ENCODE data around the gene DIPK1A. TPM values are rescaled to one million over a fixed set of nuclear protein-coding genes. Genes with fewer than 3 reads are reported as not detected.

DIPK1A gene
- total RNA-seq, 1 donor from 2014 or later = 7.2 TPM

DNA sequence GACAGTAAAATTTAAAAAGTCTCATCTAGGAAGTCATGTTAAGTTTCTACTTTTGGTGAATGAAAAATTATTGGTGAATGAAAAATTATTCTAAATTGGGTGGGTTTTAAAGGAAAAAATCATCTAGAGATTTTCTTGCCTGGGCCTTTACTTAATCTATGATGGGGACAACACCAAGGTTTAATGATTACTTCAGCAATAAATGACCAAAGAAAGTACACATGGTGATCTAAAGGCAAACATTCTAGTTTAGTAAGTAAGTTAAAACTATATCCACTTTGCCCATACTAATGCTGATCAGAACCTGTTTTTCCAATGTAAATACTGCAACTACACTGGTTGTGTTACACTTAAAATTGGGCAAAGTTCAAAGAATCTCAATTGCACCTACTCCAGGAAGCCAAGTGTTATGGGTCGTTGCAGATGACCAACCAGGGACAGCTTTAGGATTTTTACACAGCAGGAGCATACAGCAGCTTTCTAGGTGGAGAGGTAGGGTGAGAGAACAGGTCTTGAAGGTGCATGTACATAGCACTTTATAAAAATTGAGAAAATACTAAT is 144.0 kb downstream of the DIPK1A start:
- Mint-ChIP-seq H3K36me3 (ENCODE audit: unreplicated experiment) (no peaks in the 10 kb centered on the region), H3K27ac (ENCODE audit: unreplicated experiment) (no peak overlapping the region), H3K27me3 (ENCODE audit: unreplicated experiment) (no peaks in the 10 kb centered on the region), H3K9me3 (ENCODE audit: unreplicated experiment) (peaks cover 2% of the 10 kb centered on the region), H3K4me3 (ENCODE audit: unreplicated experiment) (no peak overlapping the region), H3K4me1 (ENCODE audit: low read depth, unreplicated experiment) (no peaks in the 10 kb centered on the region)
- TF ChIP-seq, protein P1, sequence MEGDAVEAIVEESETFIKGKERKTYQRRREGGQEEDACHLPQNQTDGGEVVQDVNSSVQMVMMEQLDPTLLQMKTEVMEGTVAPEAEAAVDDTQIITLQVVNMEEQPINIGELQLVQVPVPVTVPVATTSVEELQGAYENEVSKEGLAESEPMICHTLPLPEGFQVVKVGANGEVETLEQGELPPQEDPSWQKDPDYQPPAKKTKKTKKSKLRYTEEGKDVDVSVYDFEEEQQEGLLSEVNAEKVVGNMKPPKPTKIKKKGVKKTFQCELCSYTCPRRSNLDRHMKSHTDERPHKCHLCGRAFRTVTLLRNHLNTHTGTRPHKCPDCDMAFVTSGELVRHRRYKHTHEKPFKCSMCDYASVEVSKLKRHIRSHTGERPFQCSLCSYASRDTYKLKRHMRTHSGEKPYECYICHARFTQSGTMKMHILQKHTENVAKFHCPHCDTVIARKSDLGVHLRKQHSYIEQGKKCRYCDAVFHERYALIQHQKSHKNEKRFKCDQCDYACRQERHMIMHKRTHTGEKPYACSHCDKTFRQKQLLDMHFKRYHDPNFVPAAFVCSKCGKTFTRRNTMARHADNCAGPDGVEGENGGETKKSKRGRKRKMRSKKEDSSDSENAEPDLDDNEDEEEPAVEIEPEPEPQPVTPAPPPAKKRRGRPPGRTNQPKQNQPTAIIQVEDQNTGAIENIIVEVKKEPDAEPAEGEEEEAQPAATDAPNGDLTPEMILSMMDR (IDR thresholded peaks at IDR 0.05; ENCODE audit: partially characterized antibody, unreplicated experiment) = no peak
- no peak for DNase-seq

DNA sequence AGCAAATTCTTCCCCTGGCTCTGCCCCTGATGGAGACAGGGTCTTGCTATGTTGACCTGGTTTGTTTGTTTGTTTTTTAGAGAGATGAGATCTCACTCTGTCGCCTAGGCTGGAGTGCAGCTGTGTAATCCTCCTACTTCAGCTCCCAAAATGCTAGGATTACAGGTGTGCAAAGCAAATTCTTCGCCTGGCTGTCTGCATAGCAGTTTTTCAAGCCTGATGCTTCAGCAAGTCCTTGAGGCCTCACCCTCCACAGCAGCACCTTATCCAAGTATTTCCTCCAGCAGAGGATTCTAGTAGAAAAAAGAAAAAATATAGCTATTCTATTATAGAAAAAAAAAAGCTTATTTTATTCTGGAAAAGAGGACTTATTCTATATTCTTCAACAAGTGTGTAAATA is 144.5 kb downstream of the DIPK1A start:
- H3K9me3 Mint-ChIP-seq (ENCODE audit: unreplicated experiment) = peaks cover 2% of the 10 kb centered on the region
- H3K36me3 Mint-ChIP-seq (ENCODE audit: unreplicated experiment) = no peaks in the 10 kb centered on the region
- TF ChIP-seq, protein P1 (IDR thresholded peaks at IDR 0.05; ENCODE audit: partially characterized antibody, unreplicated experiment) = no peak
- no peaks in the 10 kb centered on the region for H3K27me3 Mint-ChIP-seq (ENCODE audit: unreplicated experiment)
- no peak overlapping the region for H3K27ac Mint-ChIP-seq (ENCODE audit: unreplicated experiment)
- no peak overlapping the region for H3K4me3 Mint-ChIP-seq (ENCODE audit: unreplicated experiment)
- H3K4me1 Mint-ChIP-seq (ENCODE audit: low read depth, unreplicated experiment) = no peaks in the 10 kb centered on the region
- no peak for DNase-seq

DNA sequence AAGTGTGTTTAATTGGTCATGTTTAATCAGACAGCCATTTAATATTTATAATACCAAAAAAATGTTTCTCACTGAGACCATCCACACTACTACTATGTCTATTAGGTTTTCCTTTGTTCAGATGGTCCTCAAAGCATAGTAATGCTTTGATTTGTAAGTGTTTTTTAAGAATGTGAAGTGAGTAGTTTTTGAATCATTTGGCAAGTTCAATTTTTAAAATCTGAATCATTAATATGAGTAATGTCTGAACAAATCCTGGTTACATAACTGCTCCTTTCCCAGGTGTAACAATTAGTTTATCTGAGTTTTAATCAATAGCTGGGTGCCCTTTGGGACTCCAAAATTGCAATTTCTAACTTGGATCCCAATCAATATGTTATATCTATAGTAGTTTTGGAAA is 152.9 kb downstream of the DIPK1A start:
- Mint-ChIP-seq H3K27me3 (ENCODE audit: unreplicated experiment) (no peaks in the 10 kb centered on the region), H3K4me1 (ENCODE audit: low read depth, unreplicated experiment) (no peaks in the 10 kb centered on the region), H3K9me3 (ENCODE audit: unreplicated experiment) (no peaks in the 10 kb centered on the region), H3K4me3 (ENCODE audit: unreplicated experiment) (no peak overlapping the region), H3K27ac (ENCODE audit: unreplicated experiment) (no peak overlapping the region), H3K36me3 (ENCODE audit: unreplicated experiment) (no peaks in the 10 kb centered on the region)
- DNase-seq = no peak
- TF ChIP-seq, protein P1 (IDR thresholded peaks at IDR 0.05; ENCODE audit: partially characterized antibody, unreplicated experiment) = no peak

DNA sequence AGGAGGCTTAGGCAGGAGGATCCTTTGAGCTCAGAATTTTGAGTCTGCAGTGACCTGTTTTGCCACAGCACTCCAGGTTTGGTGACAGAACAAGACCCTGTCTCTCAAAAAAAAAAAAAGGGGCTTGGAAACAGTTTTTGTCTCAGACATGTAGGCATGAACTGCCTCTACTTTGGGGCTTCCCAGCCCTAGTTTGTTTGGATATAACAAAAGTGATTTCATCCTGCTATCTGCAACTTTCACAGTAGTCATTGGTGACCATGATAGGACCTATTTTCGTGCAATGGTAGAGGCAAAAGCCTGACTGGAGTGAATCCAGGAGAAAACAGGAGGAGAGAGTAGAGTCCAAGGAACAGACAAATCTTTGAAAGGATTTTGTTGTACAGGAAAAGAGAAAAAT is 156.0 kb downstream of the DIPK1A start:
- Mint-ChIP-seq H3K4me3 (ENCODE audit: unreplicated experiment) (no peak overlapping the region), H3K36me3 (ENCODE audit: unreplicated experiment) (no peaks in the 10 kb centered on the region), H3K27ac (ENCODE audit: unreplicated experiment) (no peak overlapping the region), H3K27me3 (ENCODE audit: unreplicated experiment) (no peaks in the 10 kb centered on the region), H3K4me1 (ENCODE audit: low read depth, unreplicated experiment) (no peaks in the 10 kb centered on the region), H3K9me3 (ENCODE audit: unreplicated experiment) (no peaks in the 10 kb centered on the region)
- no peak for DNase-seq
- TF ChIP-seq, protein P1 (IDR thresholded peaks at IDR 0.05; ENCODE audit: partially characterized antibody, unreplicated experiment) = no peak

DNA sequence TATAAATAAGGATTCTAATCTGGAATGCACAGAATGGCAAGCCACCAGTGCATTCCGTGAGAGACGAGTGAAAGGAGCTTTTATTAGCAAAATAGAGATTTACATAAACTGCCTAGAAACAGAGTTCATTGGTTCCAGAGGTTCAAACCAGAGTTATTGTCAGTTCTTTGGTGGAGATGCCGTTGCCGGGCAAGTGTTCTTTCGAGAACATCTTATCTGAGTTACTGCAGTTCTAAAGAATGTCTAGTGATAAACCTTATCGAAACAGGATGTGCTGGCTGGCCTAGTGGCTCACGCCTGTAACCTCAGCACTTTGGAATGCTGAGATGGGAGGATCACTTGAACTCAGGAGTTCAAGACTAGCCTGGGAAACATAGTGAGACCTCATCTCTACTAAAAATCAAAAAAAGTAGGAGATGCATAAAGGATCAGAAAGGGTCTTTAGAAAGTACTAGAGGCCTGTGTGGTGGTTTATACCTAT is 156.5 kb downstream of the DIPK1A start:
- H3K27ac Mint-ChIP-seq (ENCODE audit: unreplicated experiment) = no peak overlapping the region
- H3K9me3 Mint-ChIP-seq (ENCODE audit: unreplicated experiment) = no peaks in the 10 kb centered on the region
- no peaks in the 10 kb centered on the region for H3K4me1 Mint-ChIP-seq (ENCODE audit: low read depth, unreplicated experiment)
- TF ChIP-seq, protein P1 (IDR thresholded peaks at IDR 0.05; ENCODE audit: partially characterized antibody, unreplicated experiment) = no peak
- DNase-seq = no peak
- no peaks in the 10 kb centered on the region for H3K27me3 Mint-ChIP-seq (ENCODE audit: unreplicated experiment)
- H3K36me3 Mint-ChIP-seq (ENCODE audit: unreplicated experiment) = no peaks in the 10 kb centered on the region
- no peak overlapping the region for H3K4me3 Mint-ChIP-seq (ENCODE audit: unreplicated experiment)
